AG04450 (cell line): Measurements from ENCODE around the gene RNPEPL1. TPM values are rescaled to one million over a fixed set of nuclear protein-coding genes. Genes with fewer than 3 reads are reported as not detected.
"Not testable (repeated sequence)": the region's sequence is repeated elsewhere in the genome, so short reads cannot be mapped to it uniquely, and the experiment has no call there.

Experiments
- CTCF ChIA-PET: fragments of 300-600, 350-600 bp; formaldehyde crosslinking; extraction: SDS; loops from one replicate; lab custom pipeline; 2022; ENCODE audit warnings: antibody characterized with exemption, inconsistent platforms; lab: Charles Lee
- POLR2A ChIA-PET: fragments of 350-600 bp; formaldehyde crosslinking; extraction: SDS; loops from one replicate; lab custom pipeline; 2021; ENCODE audit warnings: antibody characterized with exemption, inconsistent platforms; lab: Yijun Ruan, JAX
- DNase-seq: peaks from one replicate; pipeline ENCODE4 v3.0.0-alpha.2; 2011; ENCODE audit warnings: low read depth, low spot score
- H3K27ac ChIP-seq: one replicate; pipeline ENCODE4 v1.5.1; 2012; ENCODE audit warnings: low read depth, low read length, control low read depth
- H3K27me3 ChIP-seq: one replicate; pipeline ENCODE4 v1.6.0; 2012; ENCODE audit warnings: low read length; ENCODE audit not compliant: control insufficient read depth, insufficient read depth
- H3K4me3 ChIP-seq: 2 replicates; pipeline ENCODE4 v1.5.1; 2011; ENCODE audit warnings: mild to moderate bottlenecking, low read depth, low read length, control low read depth
- H3K9me3 ChIP-seq: 2 replicates; pipeline ENCODE4 v1.5.1; 2012; ENCODE audit warnings: low read length; ENCODE audit not compliant: control insufficient read depth, insufficient read depth
- CTCF ChIP-seq: IDR thresholded peaks from 2 replicates; pipeline ENCODE4 v1.5.1; 2011; ENCODE audit warnings: low read depth, low read length, control low read depth, inconsistent platforms
- polyA plus RNA-seq: library from polyadenylated mRNA; depleted of rRNA; stranded (reverse); fragments of >200 nt; gene quantifications from 2 replicates; pipeline ENCODE4 v1.2.3, GENCODE V29; 2011

The RNPEPL1 gene
- polyA plus RNA-seq, 1 experiment: 7.2 TPM

GRCh38 chr2:240530181-240530580, 38.1 kb upstream of the RNPEPL1 start:
- H3K9me3 ChIP-seq: peaks cover 36% of the 10 kb centered on the region
- TF ChIP-seq CTCF: no peak
- DNase-seq: no peak
- H3K4me3 ChIP-seq: no peak overlapping the region
- H3K27ac ChIP-seq: no peak overlapping the region
- ChIA-PET POLR2A (no interaction called here), CTCF (no interaction called here)
- no peaks in the 10 kb centered on the region for H3K27me3 ChIP-seq

- POLR2A ChIA-PET: no interaction called here
- no peak for DNase-seq
- TF ChIP-seq CTCF: no peak
- H3K27me3 ChIP-seq: no peaks in the 10 kb centered on the region
- CTCF ChIA-PET: interaction anchor here (1.0 kb wide), 1 partner anchor 17 kb away, joined by 5 read pairs; no protein-coding TSS in a partner anchor
- H3K4me3 ChIP-seq: no peak overlapping the region
- H3K27ac ChIP-seq: no peak overlapping the region
- H3K9me3 ChIP-seq: peaks cover 27% of the 10 kb centered on the region
Measured at GRCh38 chr2:240531038-240531437, 37.2 kb upstream of the RNPEPL1 start.

GRCh38 chr2:240532031-240532775, 36.1 kb upstream of the RNPEPL1 start:
- TF ChIP-seq CTCF: no peak
- POLR2A ChIA-PET: no interaction called here
- CTCF ChIA-PET: interaction anchor here (1.0 to 1.2 kb wide), 2 partner anchors 18 to 35 kb away, joined by 3 to 5 read pairs; no protein-coding TSS in a partner anchor
- no peak overlapping the region for H3K27ac ChIP-seq
- no peaks in the 10 kb centered on the region for H3K27me3 ChIP-seq
- no peak for DNase-seq
- H3K4me3 ChIP-seq: no peak overlapping the region
- peaks cover 21% of the 10 kb centered on the region for H3K9me3 ChIP-seq

GRCh38 chr2:240538031-240538780, 30.1 kb upstream of the RNPEPL1 start:
- H3K4me3 ChIP-seq: no peak overlapping the region
- DNase-seq: no peak
- ChIA-PET CTCF (interaction anchor here (2.4 kb wide), 1 partner anchor 24 kb away, joined by 8 read pairs; no protein-coding TSS in a partner anchor), POLR2A (no interaction called here)
- H3K9me3 ChIP-seq: no peaks in the 10 kb centered on the region; the same call in 1 of the 2 replicates
- no peak for TF ChIP-seq CTCF
- no peak overlapping the region for H3K27ac ChIP-seq
- no peaks in the 10 kb centered on the region for H3K27me3 ChIP-seq

GRCh38 chr2:240539101-240539500, 29.2 kb upstream of the RNPEPL1 start:
- H3K27ac ChIP-seq, DNase-seq, H3K27me3 ChIP-seq, H3K9me3 ChIP-seq, H3K4me3 ChIP-seq, POLR2A ChIA-PET: not testable (repeated sequence)
- CTCF ChIA-PET: interaction anchor here (2.4 kb wide), 1 partner anchor 25 kb away, joined by 8 read pairs; no protein-coding TSS in a partner anchor
